D341Med (cell line): Measurements from ENCODE around the gene SELENOV.

Source experiments
- DNase-seq: peaks from one replicate; pipeline ENCODE4 v3.0.0; 2012; ENCODE audit warnings: low spot score

Gene SELENOV

GRCh38 chr19:39520541-39521484, 5.9 kb downstream of the SELENOV start:
- DNase-seq, result no peak

GRCh38 chr19:39524495-39524894, 9.6 kb downstream of the SELENOV start:
- DNase-seq, result no peak

DNA sequence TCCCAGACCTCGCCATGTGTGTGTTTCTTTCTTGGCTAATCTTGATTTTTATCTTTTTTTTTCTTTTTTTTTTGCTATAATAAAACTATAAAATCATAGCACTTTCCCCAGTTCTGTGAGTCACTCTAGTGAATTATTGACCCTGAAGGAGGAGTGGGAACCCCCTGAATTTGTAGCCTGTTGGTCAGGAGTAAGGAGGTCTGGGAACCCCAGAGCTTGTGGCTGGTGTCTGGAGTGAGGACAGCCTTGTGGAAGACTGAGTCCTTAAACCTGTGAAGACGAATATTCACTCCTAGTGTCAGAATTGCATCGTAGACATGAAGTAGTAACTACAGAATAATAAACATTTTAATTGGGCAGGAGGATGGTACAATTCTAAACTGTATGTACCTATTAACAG, 10.3 kb downstream of the SELENOV start:
- no peak for DNase-seq

DNA sequence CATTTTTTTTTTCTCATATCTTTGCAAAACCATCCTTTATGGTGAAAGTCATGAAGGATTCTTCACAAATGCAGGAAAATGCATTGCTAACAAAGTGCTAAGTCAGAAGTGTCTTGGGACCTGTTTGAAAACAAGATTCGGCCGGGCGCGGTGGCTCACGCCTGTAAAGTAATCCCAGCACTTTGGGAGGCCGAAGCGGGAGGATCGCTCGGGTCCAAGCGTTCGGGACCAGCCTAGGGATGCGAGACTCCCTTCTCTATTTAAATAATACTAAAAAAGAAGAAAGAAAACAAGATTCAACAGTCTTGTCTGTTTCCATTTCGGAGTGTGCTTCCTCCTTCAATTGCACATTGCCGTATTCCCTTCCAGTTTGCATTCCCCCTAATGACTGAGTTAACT, 16.9 kb downstream of the SELENOV start:
- no peak for DNase-seq

DNA sequence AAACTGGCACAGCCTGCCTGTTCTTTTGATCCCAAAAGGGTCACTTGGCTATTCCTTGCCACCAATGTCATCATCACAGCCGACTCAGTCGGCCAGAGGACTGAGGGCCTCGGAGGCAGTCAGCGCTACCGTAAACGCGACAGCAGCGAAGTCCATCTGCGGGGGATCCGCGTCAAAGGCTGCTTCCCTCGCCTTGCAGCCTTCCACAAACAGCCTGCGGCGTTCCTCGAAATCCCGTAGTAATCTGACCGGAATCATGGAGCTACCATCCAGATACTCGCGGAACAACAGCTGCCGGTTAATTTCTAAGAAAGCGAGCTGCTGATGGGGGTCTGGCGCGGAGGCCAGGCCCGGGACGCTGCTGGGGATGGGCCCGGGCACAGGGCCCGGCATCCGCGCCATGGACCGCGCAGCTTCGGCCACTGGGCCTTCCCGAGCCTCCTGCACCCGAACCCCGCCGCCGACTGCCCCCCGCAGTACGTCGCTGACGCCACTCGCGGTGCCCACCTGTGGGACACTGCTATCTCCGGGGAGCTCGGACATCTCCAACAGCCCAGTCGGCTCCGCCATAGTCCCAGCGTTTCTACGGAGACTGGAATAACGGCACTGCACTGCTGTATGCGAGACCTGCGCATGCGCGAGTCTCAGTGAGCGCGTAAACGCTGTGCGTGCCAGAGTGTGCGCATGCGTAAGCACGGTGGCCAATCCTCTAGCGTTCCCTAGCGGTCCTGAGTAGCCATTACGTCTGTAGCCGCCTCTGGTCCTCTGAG, 17.5 kb downstream of the SELENOV start, which contains the start of gene EID2B:
EID2B (minus strand) TSS at position 620 of the 770 bp plus-strand sequence; CDS start at position 570, 50 bp downstream.
- peak; percentile 95 for DNase-seq

- no peak for DNase-seq
Measured at GRCh38 chr19:39533003-39533512, 18.1 kb downstream of the SELENOV start.

DNA sequence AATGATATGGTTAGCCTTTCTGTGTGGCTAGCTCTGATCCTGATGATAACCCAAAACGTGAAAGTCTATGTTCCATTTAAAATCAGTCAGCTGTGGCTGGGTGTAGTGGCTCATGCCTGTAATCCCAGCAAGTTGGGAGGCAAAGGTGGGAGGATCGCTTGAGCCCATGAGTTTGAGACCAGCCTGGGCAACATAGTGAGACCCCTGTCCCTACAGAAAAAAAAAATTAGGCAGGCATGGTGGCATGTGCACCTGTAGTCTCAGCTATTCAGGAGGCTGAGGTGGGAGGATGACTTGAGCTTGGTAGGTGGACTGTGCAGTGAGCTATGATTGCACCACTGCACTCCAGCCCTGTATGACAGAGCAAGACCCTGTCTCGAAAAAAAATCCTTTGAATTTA, 18.9 kb downstream of the SELENOV start:
- no peak for DNase-seq

DNA sequence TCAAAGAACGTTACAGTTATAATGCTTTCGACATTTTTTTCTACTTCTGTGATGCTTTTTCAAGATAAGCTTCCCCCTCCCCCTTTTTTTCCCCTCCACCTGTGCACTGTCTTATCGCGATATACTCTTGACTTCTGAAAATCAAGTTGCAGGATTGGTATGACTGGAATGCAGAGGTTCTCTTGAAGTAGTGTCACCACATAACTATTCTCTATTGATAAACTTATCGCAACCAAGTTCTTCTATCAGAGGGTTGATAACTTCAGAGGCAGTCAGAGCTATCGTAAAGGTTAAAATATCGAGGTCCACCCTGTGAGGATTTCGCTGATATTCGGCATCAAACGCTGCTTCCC, 24.2 kb downstream of the SELENOV start:
- no peak for DNase-seq

DNA sequence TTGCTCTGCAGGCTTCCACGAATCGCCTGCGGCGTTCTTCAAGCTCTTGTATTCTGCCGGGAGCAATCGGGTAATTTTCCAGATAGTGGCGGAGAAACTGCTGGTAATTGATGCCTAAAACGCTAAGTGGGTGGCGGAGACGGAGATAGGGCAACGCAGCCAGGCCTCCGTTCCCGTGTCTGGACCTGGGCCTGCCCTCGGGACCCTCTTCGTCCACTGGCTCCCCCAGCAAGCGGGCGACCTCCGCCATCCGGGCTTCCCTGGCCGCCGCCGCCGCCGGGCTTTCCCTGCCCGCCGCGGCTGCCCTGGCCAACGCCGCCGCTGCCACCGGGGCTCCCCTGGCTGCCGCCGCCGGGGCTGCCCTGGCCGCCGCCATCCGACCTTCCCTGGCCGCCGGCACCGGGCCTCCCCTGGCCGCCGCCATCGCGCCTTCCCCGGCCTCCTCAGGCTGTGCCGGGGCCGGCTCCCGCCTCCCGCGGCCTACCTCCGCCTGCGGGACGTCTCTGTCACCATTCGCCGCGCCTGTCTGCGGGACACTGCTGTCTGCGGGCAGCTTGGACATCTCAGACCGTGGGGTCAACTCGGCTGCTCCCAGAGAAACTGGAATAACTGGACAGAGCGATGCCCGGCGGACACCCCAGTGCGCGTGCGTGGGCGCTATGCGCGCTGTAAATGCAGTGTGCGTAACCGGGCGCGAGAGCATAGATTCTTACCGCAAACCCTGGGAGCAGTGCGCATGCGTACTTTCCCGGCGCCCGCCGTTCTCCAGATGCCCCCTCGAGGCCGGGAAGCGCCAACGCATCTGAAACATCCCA, 24.8 kb downstream of the SELENOV start, which contains the start of gene EID2:
EID2 (minus strand) TSS at position 644 of the 815 bp plus-strand sequence; CDS start at position 562, 82 bp downstream.
- peak; percentile 97 for DNase-seq

DNA sequence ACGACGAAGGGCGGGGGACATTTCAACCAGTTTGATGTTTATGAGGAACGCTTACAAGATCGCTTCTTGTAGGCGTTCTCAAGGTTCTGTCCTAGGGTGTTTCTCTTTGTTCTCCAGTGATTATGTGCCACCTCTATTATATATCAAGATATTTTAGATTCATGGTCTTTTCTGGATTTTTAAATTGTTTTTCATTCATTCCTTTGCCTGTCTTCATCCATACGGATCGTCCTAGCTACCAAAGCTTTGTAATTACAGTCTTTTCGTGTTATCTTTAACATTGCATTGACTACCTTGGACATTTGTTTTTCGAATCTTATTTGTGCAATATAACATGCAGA, 25.4 kb downstream of the SELENOV start:
- no peak for DNase-seq

- no peak for DNase-seq
Measured at GRCh38 chr19:39542206-39542605, 27.3 kb downstream of the SELENOV start.

DNA sequence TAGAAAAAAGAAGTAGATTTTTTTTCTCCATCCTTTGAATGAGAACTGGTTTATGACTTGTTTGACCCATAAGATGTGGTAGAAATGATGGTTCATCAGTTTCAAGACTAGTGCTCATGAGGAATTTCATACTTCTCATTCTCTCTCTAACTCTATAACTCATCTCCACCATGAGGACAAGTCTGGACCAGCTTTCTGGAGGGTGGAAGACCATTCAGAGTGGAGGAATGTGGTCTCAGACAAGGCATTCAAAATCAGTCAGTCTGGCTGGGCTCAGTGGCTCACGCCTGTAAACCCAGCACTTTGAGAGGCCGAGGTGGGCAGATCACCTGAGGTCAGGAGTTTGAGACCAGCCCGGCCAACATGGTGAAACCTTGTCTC, 28.5 kb downstream of the SELENOV start:
- DNase-seq, result no peak

GRCh38 chr19:39544226-39544903, 29.4 kb downstream of the SELENOV start:
- no peak for DNase-seq

- DNase-seq, result no peak
Measured at GRCh38 chr19:39544911-39545310, 30.0 kb downstream of the SELENOV start.

- no peak for DNase-seq
Measured at GRCh38 chr19:39546599-39546998, 31.7 kb downstream of the SELENOV start.

DNA sequence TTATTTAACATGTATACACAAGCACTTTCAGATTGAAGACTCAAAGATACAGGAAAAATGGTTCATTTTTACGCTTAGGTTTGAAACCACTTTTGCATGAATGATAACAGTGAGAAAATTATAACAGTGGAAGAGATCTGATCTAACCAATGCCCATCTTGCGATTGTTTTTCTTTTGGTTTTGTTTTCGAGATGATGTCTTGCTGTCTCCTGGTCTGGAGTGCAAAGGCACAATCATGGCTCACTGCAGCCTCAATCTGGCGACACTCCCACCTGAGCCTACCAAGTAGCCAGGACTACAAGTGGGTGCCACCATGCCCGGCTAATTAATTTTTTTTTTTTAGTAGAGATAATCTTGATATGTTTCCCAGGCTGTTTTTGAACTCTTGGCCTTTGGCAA, 35.3 kb downstream of the SELENOV start:
- no peak for DNase-seq

- DNase-seq, result no peak
Measured at GRCh38 chr19:39553082-39553652, 38.2 kb downstream of the SELENOV start.

DNA sequence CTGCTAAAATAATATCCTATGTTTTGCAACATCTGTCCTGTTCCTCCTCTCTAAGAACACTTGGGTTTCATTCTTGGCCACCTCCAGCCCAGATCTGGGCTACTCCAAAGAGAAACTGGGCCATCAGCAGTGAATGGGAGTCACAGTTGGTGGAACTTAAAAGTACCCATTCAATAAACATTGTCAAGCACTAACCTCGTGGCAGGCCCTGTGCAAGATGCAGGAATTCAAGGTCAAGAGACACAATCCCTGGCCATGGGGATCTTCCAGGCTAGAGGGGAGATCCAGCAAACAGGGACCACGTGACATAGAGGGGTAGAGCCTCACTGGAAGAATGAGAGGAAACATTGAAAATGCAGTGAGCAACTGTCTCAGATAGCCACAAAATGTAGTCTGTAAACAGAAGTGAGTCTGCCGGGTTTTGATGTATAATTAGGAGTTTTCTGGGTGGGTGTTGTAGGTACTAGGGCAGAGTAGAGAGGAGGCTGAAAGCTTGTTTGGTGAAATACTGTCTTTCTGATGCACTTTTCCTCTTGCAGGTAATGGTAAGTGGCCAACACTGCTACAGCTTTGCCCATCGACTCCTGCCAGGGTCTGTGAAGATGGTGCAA, 39.9 kb downstream of the SELENOV start:
- no peak for DNase-seq

DNA sequence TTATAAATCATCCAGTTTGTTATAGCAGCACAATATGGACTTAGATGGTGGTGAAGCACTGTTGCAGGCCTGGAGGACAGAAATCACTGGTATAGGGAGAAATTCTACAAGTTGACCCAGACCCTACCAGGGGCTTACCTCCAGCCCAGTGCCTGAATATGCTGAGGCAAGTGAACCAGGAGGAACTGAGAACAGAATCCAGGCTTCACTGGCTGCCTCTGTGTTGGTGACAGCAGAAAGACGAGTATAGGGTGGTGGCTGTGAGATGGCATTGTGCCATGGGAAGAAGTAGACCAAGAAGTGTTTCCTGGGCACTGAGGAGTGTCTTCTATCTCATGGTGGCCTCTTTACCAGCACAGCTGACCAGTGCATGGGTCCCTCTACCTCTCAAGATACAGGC, 40.9 kb downstream of the SELENOV start:
- no peak for DNase-seq

GRCh38 chr19:39557811-39558623, 43.1 kb downstream of the SELENOV start:
- DNase-seq, result no peak
